Activated CD4-positive, alpha-beta memory T cell treated with anti-CD3 and anti-CD28 coated beads for 36 hours (primary cell): ENCODE results near the gene CPEB1. TPM values are rescaled to one million over a fixed set of nuclear protein-coding genes. Genes with fewer than 3 reads are reported as not detected.

Experiments used
- total RNA-seq, 2 experiments: library from RNA; stranded (reverse); gene quantifications; one replicate each; pipeline ENCODE4 v1.2.3, GENCODE V29; 2021

Gene CPEB1
- total RNA-seq, 2 experiments from 2014 or later, result 0.07 to 0.21 TPM

Other genes with a start within 250 kb of the CPEB1 start
- 1 to 10 TPM; 1.8 to 1.9 TPM for gene GOLGA6L9, start 217.5 kb downstream of the CPEB1 start, total RNA-seq
- gene RPS17, start 106.9 kb downstream of the CPEB1 start, total RNA-seq, result 1,000 to 10,000 TPM; 2,581 to 2,594 TPM
- gene AP3B2, start 62.5 kb upstream of the CPEB1 start, total RNA-seq, result under 1 TPM in 1 of 2 experiments, not detected in 1; 0.40 TPM
- gene FSD2, start 158.7 kb upstream of the CPEB1 start, total RNA-seq, result not detected
- gene WHAMM, start 162.3 kb upstream of the CPEB1 start, total RNA-seq, result 1 to 10 TPM; 4.2 to 5.3 TPM